ENCODE data around the gene PHAX.
"Not testable (repeated sequence)": the region's sequence is repeated elsewhere in the genome, so short reads cannot be mapped to it uniquely, and the experiment has no call there.

Gene PHAX

GRCh38 chr5:126600631-126601511 is at the start of gene PHAX:
Gene PHAX, plus strand, starts transcription at chr5:126600947. Its CDS starts 16 bp downstream, at chr5:126600963.
- DNase-seq = peak; percentile 22 to 51

- no peak for DNase-seq
Observed at GRCh38 chr5:126552614-126553013, 48.1 kb upstream of the PHAX start.

- not testable (repeated sequence) for DNase-seq
Observed at GRCh38 chr5:126555101-126555500, 45.6 kb upstream of the PHAX start.

- no peak for DNase-seq
Observed at GRCh38 chr5:126561908-126562307, 38.8 kb upstream of the PHAX start.

GRCh38 chr5:126562823-126563222 is 37.9 kb upstream of the PHAX start:
- no peak for DNase-seq

- DNase-seq = no peak
Observed at GRCh38 chr5:126568206-126568755, 32.5 kb upstream of the PHAX start.

GRCh38 chr5:126575644-126576043 is 25.1 kb upstream of the PHAX start:
- no peak for DNase-seq

GRCh38 chr5:126576974-126577373 is 23.8 kb upstream of the PHAX start:
- no peak for DNase-seq

GRCh38 chr5:126577415-126577814 is 23.3 kb upstream of the PHAX start:
- no peak for DNase-seq

- no peak for DNase-seq
Observed at GRCh38 chr5:126579716-126580115, 21.0 kb upstream of the PHAX start.

- no peak for DNase-seq
Observed at GRCh38 chr5:126583761-126584160, 17.0 kb upstream of the PHAX start.

GRCh38 chr5:126587551-126588390 is 13.0 kb upstream of the PHAX start:
- DNase-seq = no peak

- DNase-seq = no peak
Observed at GRCh38 chr5:126589536-126590297, 11.0 kb upstream of the PHAX start.

GRCh38 chr5:126591549-126591948 is 9.2 kb upstream of the PHAX start:
- no peak for DNase-seq

GRCh38 chr5:126594748-126595485 is 5.8 kb upstream of the PHAX start, which contains the start of gene ALDH7A1:
Gene ALDH7A1, minus strand, starts transcription at chr5:126595219. Its CDS starts 21 bp downstream, at chr5:126595198.
- DNase-seq = no peak

- DNase-seq = no peak
Observed at GRCh38 chr5:126595486-126596083, 5.2 kb upstream of the PHAX start.

GRCh38 chr5:126597156-126597555 is 3.6 kb upstream of the PHAX start:
- DNase-seq = no peak

GRCh38 chr5:126599499-126599898 is 1.2 kb upstream of the PHAX start:
- no peak for DNase-seq

- DNase-seq = not testable (repeated sequence)
Observed at GRCh38 chr5:126599971-126600630, 646 bp upstream of the PHAX start.

- no peak for DNase-seq
Observed at GRCh38 chr5:126603402-126603991, 2.8 kb downstream of the PHAX start.
